Middle frontal gyrus (tissue), 1 donor: ENCODE measurements around the gene TMEM239.
"Not testable (repeated sequence)": the region's sequence is repeated elsewhere in the genome, so short reads cannot be mapped to it uniquely, and the experiment has no call there.

ENCODE experiments used
- DNase-seq: peaks from one replicate; pipeline ENCODE4 v3.0.0-alpha.2; 2015; ENCODE audit warnings: low spot score; ENCODE audit errors: extremely low spot score

The TMEM239 gene

GRCh38 chr20:2820084-2820895 is 4.1 kb downstream of the TMEM239 start:
- no peak for DNase-seq

GRCh38 chr20:2820896-2821869 is 5.0 kb downstream of the TMEM239 start:
- no peak for DNase-seq

GRCh38 chr20:2822073-2822472 is 5.9 kb downstream of the TMEM239 start:
- no peak for DNase-seq

- DNase-seq: no peak
Observed at GRCh38 chr20:2825761-2826160, 9.6 kb downstream of the TMEM239 start.

- DNase-seq: no peak
Observed at GRCh38 chr20:2826655-2827054, 10.5 kb downstream of the TMEM239 start.

GRCh38 chr20:2829376-2829775 is 13.2 kb downstream of the TMEM239 start:
- DNase-seq: no peak

- not testable (repeated sequence) for DNase-seq
Observed at GRCh38 chr20:2831206-2831605, 15.0 kb downstream of the TMEM239 start.

GRCh38 chr20:2833761-2834160 is 17.6 kb downstream of the TMEM239 start:
- DNase-seq: no peak

GRCh38 chr20:2834401-2835110 is 18.4 kb downstream of the TMEM239 start:
- no peak for DNase-seq

GRCh38 chr20:2835331-2835796 is 19.2 kb downstream of the TMEM239 start:
- DNase-seq: no peak

GRCh38 chr20:2836035-2836434 is 19.9 kb downstream of the TMEM239 start:
- no peak for DNase-seq

- DNase-seq: no peak
Observed at GRCh38 chr20:2837221-2837960, 21.2 kb downstream of the TMEM239 start.

GRCh38 chr20:2838170-2838797 is 22.1 kb downstream of the TMEM239 start:
- no peak for DNase-seq

- no peak for DNase-seq
Observed at GRCh38 chr20:2838847-2839671, 22.9 kb downstream of the TMEM239 start.

GRCh38 chr20:2839732-2840137 is 23.6 kb downstream of the TMEM239 start:
- DNase-seq: no peak

GRCh38 chr20:2840138-2840966 is 24.2 kb downstream of the TMEM239 start, which contains the start of the genes PCED1A and VPS16:
TSS of gene PCED1A (minus strand) at chr20:2840655. CDS start at chr20:2839912, 743 bp downstream.
TSS of gene VPS16 (plus strand) at chr20:2840745. CDS start at chr20:2840775, 30 bp downstream.
- peak; percentile 66 for DNase-seq

GRCh38 chr20:2840967-2841531 is 24.9 kb downstream of the TMEM239 start:
- no peak for DNase-seq

- no peak for DNase-seq
Observed at GRCh38 chr20:2845607-2846006, 29.4 kb downstream of the TMEM239 start.
